HT1080 (cell line): ENCODE measurements around the gene LDLRAP1. TPM values are rescaled to one million over a fixed set of nuclear protein-coding genes. Genes with fewer than 3 reads are reported as not detected.
"Not testable (repeated sequence)": the region's sequence is repeated elsewhere in the genome, so short reads cannot be mapped to it uniquely, and the experiment has no call there.

ENCODE experiments used
- DNase-seq: peaks from one replicate; pipeline ENCODE4 v3.0.0-alpha.2; 2015; ENCODE audit warnings: low read depth
- total RNA-seq: library from RNA; depleted of rRNA; stranded (reverse); fragments of >200 nt; shearing (Covaris generic); gene quantifications from 2 replicates; pipeline ENCODE4 v1.2.3, GENCODE V29; 2014

Gene LDLRAP1
- total RNA-seq, 1 experiment from 2014 or later: 13.8 TPM

- DNase-seq: no peak
These were observed 30.2 kb downstream of the LDLRAP1 start for GRCh38 chr1:25573591-25573930.

GRCh38 chr1:25573961-25574360, 30.6 kb downstream of the LDLRAP1 start:
- DNase-seq: no peak

- DNase-seq: peak; percentile 16
These were observed 31.8 kb downstream of the LDLRAP1 start for GRCh38 chr1:25575191-25575590.

GRCh38 chr1:25576459-25577133, 33.2 kb downstream of the LDLRAP1 start:
- DNase-seq: no peak

GRCh38 chr1:25577134-25577920, 33.9 kb downstream of the LDLRAP1 start:
- DNase-seq: no peak

GRCh38 chr1:25579292-25580252, 36.2 kb downstream of the LDLRAP1 start:
- no peak for DNase-seq

- no peak for DNase-seq
These were observed 37.5 kb downstream of the LDLRAP1 start for GRCh38 chr1:25580927-25581326.

- DNase-seq: no peak
These were observed 38.4 kb downstream of the LDLRAP1 start for GRCh38 chr1:25581764-25582163.

- no peak for DNase-seq
These were observed 40.3 kb downstream of the LDLRAP1 start for GRCh38 chr1:25583519-25584370.

GRCh38 chr1:25586181-25586588, 42.8 kb downstream of the LDLRAP1 start:
- no peak for DNase-seq

GRCh38 chr1:25587290-25587689, 43.9 kb downstream of the LDLRAP1 start:
- DNase-seq: no peak

GRCh38 chr1:25588224-25588623, 44.8 kb downstream of the LDLRAP1 start:
- not testable (repeated sequence) for DNase-seq

GRCh38 chr1:25588786-25589185, 45.4 kb downstream of the LDLRAP1 start:
- DNase-seq: not testable (repeated sequence)

GRCh38 chr1:25590096-25590824, 46.9 kb downstream of the LDLRAP1 start:
- no peak for DNase-seq

GRCh38 chr1:25593861-25594260, 50.5 kb downstream of the LDLRAP1 start:
- no peak for DNase-seq

- DNase-seq: no peak
These were observed 51.6 kb downstream of the LDLRAP1 start for GRCh38 chr1:25594971-25595370.

- DNase-seq: not testable (repeated sequence)
These were observed 53.2 kb downstream of the LDLRAP1 start for GRCh38 chr1:25596641-25597040.

GRCh38 chr1:25598879-25599278, 55.5 kb downstream of the LDLRAP1 start:
- no peak for DNase-seq

GRCh38 chr1:25599969-25600610, 56.7 kb downstream of the LDLRAP1 start:
- DNase-seq: no peak
